ENCODE measurements around the gene FBLN2.

DNA sequence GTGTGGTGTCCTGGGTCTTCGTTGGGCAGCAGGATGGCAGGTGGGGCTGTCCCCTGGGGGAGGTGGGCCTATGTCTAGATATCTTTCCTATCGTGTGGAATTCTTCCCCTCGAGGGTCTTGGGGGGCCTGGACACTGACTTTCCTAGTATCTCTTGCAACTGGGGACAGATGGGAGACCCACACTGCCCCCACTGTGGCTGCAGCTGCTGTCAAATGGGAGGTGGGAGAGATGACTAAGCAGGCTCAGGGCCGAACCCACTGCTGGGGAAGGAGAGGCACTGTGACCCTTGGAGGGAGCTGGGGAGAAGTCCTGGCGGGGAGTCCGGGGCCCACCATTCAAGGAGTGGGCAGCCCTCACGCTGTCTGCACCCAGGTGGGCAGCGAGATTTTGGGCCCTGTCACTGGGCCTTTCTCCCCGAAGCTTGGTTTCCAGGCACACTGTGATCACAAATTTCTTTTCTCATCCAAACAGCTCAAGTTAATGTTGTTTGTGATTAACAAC lies 2.9 kb upstream of the FBLN2 start:
- TF ChIP-seq, protein P1, sequence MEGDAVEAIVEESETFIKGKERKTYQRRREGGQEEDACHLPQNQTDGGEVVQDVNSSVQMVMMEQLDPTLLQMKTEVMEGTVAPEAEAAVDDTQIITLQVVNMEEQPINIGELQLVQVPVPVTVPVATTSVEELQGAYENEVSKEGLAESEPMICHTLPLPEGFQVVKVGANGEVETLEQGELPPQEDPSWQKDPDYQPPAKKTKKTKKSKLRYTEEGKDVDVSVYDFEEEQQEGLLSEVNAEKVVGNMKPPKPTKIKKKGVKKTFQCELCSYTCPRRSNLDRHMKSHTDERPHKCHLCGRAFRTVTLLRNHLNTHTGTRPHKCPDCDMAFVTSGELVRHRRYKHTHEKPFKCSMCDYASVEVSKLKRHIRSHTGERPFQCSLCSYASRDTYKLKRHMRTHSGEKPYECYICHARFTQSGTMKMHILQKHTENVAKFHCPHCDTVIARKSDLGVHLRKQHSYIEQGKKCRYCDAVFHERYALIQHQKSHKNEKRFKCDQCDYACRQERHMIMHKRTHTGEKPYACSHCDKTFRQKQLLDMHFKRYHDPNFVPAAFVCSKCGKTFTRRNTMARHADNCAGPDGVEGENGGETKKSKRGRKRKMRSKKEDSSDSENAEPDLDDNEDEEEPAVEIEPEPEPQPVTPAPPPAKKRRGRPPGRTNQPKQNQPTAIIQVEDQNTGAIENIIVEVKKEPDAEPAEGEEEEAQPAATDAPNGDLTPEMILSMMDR (IDR thresholded peaks at IDR 0.05), result no peak
- TF ChIP-seq ZFX (IDR thresholded peaks at IDR 0.05; ENCODE audit: borderline replicate concordance), result no peak

Measured in 22Rv1 (cell line).